Measurements from ENCODE around the gene RBL2. TPM values are rescaled to one million over a fixed set of nuclear protein-coding genes. Genes with fewer than 3 reads are reported as not detected.

Gene RBL2
- total and polyA plus RNA-seq, 9 of the 15 experiments (the other 6 are each of a cell fraction or from before 2014, with no cell fraction given), result 7.8 to 76.3 (median 28.5) TPM

- TF ChIP-seq CBFB (CRISPR knock-in tag; IDR thresholded peaks at IDR 0.05) (no peak), ZNF3 (CRISPR knock-in tag; IDR thresholded peaks at IDR 0.05) (no peak), NR2C1 (IDR thresholded peaks at IDR 0.05) (no peak), NR2C1 (tag; IDR thresholded peaks at IDR 0.05) (peak; percentile 51; the same call in 1 of the 2 replicates), ZNF655 (CRISPR knock-in tag; IDR thresholded peaks at IDR 0.05) (no peak), FIP1L1 (IDR thresholded peaks at IDR 0.05; ENCODE audit: low read depth, low read length, poor library complexity, severe bottlenecking) (no peak), RBM39 (optimal IDR thresholded peaks at IDR 0.05; ENCODE audit: low read depth, low read length) (no peak), MXD1 (CRISPR knock-in tag; IDR thresholded peaks at IDR 0.05; ENCODE audit: borderline replicate concordance, poor library complexity, severe bottlenecking) (no peak), ARHGAP35 (IDR thresholded peaks at IDR 0.05; ENCODE audit: partially characterized antibody) (no peak), TBL1XR1 (IDR thresholded peaks at IDR 0.05; ENCODE audit: low read length in 2 of 2) (no peak), ZSCAN29 (IDR thresholded peaks at IDR 0.05) (no peak), OTX1 (CRISPR knock-in tag; IDR thresholded peaks at IDR 0.05) (no peak), FOXA1 (IDR thresholded peaks at IDR 0.05; ENCODE audit: borderline replicate concordance) (no peak), ZNF175 (CRISPR knock-in tag; IDR thresholded peaks at IDR 0.05; ENCODE audit: low read depth) (0 out of 2 replicates have a peak, but pooled peaks have one; percentile 31), NCOA6 (IDR thresholded peaks at IDR 0.05) (no peak), RAD21 (CRISPR knock-in tag; conservative IDR thresholded peaks at IDR 0.05 in 1 of 2, IDR thresholded peaks at IDR 0.05 in 1 of 2) (no peak), KDM5B (IDR thresholded peaks at IDR 0.05; ENCODE audit: insufficient replicate concordance, low read depth, low read length) (no peak), HNRNPH1 (optimal IDR thresholded peaks at IDR 0.05; ENCODE audit: low read depth, low read length) (no peak), RBBP5 (IDR thresholded peaks at IDR 0.05; ENCODE audit: borderline replicate concordance, insufficient read depth, low read length, poor library complexity, severe bottlenecking) (no peak), SRSF1 (IDR thresholded peaks at IDR 0.05; ENCODE audit: low read depth, low read length) (no peak), STAT5A (IDR thresholded peaks at IDR 0.05; ENCODE audit: borderline replicate concordance, low read length) (no peak), PURB (CRISPR knock-in tag; IDR thresholded peaks at IDR 0.05; ENCODE audit: low read depth) (no peak), CREBBP (IDR thresholded peaks at IDR 0.05; ENCODE audit: low read depth, low read length) (no peak), ZNF77 (CRISPR knock-in tag; IDR thresholded peaks at IDR 0.05) (no peak), PTTG1 (tag; IDR thresholded peaks at IDR 0.05; ENCODE audit: low read depth) (peak; percentile 88), BRF2 (IDR thresholded peaks at IDR 0.05; ENCODE audit: borderline replicate concordance, insufficient read depth, insufficient read length) (no peak), KAT8 (IDR thresholded peaks at IDR 0.05; ENCODE audit: low read depth) (no peak)
These were observed 3.9 kb upstream of the RBL2 start (continued) for GRCh38 chr16:53430363-53430762.
